Measurements from ENCODE around the gene CBX4.

Gene CBX4

GRCh38 chr17:79785900-79786810 lies 53.1 kb downstream of the CBX4 start:
- DNase-seq (ENCODE audit: low read depth), result no peak

- DNase-seq (ENCODE audit: low read depth), result no peak
These were observed 54.0 kb downstream of the CBX4 start for GRCh38 chr17:79785017-79785899.

GRCh38 chr17:79784353-79785016 lies 54.8 kb downstream of the CBX4 start:
- no peak for DNase-seq (ENCODE audit: low read depth)

- DNase-seq (ENCODE audit: low read depth), result no peak
These were observed 55.3 kb downstream of the CBX4 start for GRCh38 chr17:79783891-79784290.

Measured in GM04503 (cell line).